Left ventricle myocardium inferior (tissue), 1 donor: ENCODE results near the gene CLEC5A. TPM values are rescaled to one million over a fixed set of nuclear protein-coding genes. Genes with fewer than 3 reads are reported as not detected.

ENCODE experiments used
- DNase-seq: peaks from one replicate; pipeline ENCODE4 v3.0.0-alpha.2; 2020
- H3K27ac ChIP-seq: fragments of 200-600 bp; replicated peaks from 2 replicates; pipeline ENCODE4 v1.8.0; 2021
- H3K27me3 ChIP-seq: fragments of 200-600 bp; 2 replicates; pipeline ENCODE4 v1.8.0; 2021; ENCODE audit warnings: low read depth
- H3K36me3 ChIP-seq: fragments of 200-600 bp; 2 replicates; pipeline ENCODE4 v1.8.0; 2021
- H3K4me1 ChIP-seq: fragments of 200-600 bp; 2 replicates; pipeline ENCODE4 v1.8.0; 2021
- H3K4me3 ChIP-seq: fragments of 200-600 bp; 2 replicates; pipeline ENCODE4 v1.8.0; 2021; ENCODE audit warnings: mild to moderate bottlenecking, moderate library complexity
- H3K9me3 ChIP-seq: fragments of 200-600 bp; replicated peaks from 2 replicates; pipeline ENCODE4 v1.8.0; 2021
- CTCF ChIP-seq: fragments of 200-600 bp; IDR thresholded peaks from 2 replicates; pipeline ENCODE4 v1.8.0; 2021; ENCODE audit warnings: antibody characterized with exemption, mild to moderate bottlenecking, borderline replicate concordance
- intact Hi-C: fragments of 100-400 bp; cut with micrococcal nuclease; formaldehyde crosslinking; loops from one replicate; pipeline ENCODE4 v1.11.0; 2022
- total RNA-seq: library from RNA; stranded (reverse); fragmentation: NEBNext Ultra II Directional; extraction: Animal tissue kit (Norgen Biotek cat#: 25700); gene quantifications from one replicate; pipeline ENCODE4 v1.2.1, GENCODE V29; 2021
- donor health status: DM: no; HTN: yes; CAD: no; lungs with severe emphysema.

Gene CLEC5A
- total RNA-seq, 1 donor from 2014 or later = 0.47 TPM

- no peak overlapping the region for H3K27ac ChIP-seq
- H3K4me1 ChIP-seq = no peaks in the 10 kb centered on the region
- DNase-seq = no peak
- no peak for TF ChIP-seq CTCF
- intact Hi-C loops = no loop called here
- no peaks in the 10 kb centered on the region for H3K9me3 ChIP-seq
- H3K27me3 ChIP-seq = no peaks in the 10 kb centered on the region
- H3K36me3 ChIP-seq = no peaks in the 10 kb centered on the region
- H3K4me3 ChIP-seq = no peak overlapping the region
These were observed 2.2 kb upstream of the CLEC5A start for GRCh38 chr7:141949021-141949420.

DNA sequence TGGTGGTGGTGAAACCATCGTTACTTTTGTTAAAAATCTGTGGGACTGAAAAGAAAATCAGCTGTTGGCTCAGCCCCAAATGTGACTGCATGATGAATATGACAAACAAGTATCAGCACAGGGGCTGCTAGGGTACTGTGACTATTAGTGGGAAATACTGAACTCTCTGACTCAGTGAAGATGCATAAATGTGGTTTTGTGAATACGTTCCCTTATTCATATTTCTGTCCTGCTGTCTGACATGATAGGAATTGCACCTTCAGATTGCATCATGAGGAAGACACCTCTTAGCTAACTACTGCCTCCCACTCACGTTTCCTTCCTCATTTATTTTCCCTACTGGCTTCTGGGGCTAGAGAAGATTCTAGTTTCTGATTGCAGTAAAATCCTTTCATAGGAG, 1.4 kb downstream of the CLEC5A start:
- DNase-seq = no peak
- H3K9me3 ChIP-seq = peaks cover 28% of the 10 kb centered on the region
- H3K4me1 ChIP-seq = no peaks in the 10 kb centered on the region
- H3K27ac ChIP-seq = no peak overlapping the region
- H3K4me3 ChIP-seq = no peak overlapping the region
- H3K27me3 ChIP-seq = no peaks in the 10 kb centered on the region
- no peaks in the 10 kb centered on the region for H3K36me3 ChIP-seq
- intact Hi-C loops = no loop called here
- no peak for TF ChIP-seq CTCF

DNA sequence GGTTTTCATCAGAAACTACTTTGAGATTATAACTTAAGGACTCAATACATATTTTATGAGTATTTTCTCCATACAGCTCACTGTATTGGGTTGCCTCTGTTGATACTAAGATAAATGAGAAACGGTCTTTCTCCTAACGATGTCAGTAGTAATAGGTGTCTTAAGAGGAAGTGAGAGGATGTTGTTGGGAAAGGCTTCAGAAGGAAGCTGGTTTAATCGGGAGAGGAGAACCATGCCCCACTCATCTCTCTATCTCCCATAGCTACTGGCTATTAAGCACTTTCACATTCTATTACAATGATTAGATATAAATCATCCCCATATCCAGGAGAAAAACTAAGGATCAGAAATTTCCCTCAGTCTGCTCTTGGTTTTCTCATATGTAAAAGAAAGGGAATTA, 2.0 kb downstream of the CLEC5A start:
- H3K27me3 ChIP-seq = no peaks in the 10 kb centered on the region
- H3K4me3 ChIP-seq = no peak overlapping the region
- no peaks in the 10 kb centered on the region for H3K4me1 ChIP-seq
- intact Hi-C loops = no loop called here
- no peak for TF ChIP-seq CTCF
- H3K27ac ChIP-seq = no peak overlapping the region
- no peaks in the 10 kb centered on the region for H3K36me3 ChIP-seq
- H3K9me3 ChIP-seq = peaks cover 33% of the 10 kb centered on the region
- no peak for DNase-seq

- H3K27me3 ChIP-seq = no peaks in the 10 kb centered on the region
- no peak for TF ChIP-seq CTCF
- no peaks in the 10 kb centered on the region for H3K36me3 ChIP-seq
- no peaks in the 10 kb centered on the region for H3K4me1 ChIP-seq
- no peak overlapping the region for H3K27ac ChIP-seq
- no peak for DNase-seq
- peaks cover 43% of the 10 kb centered on the region for H3K9me3 ChIP-seq
- no peak overlapping the region for H3K4me3 ChIP-seq
- intact Hi-C loops = no loop called here
These were observed 2.9 kb downstream of the CLEC5A start for GRCh38 chr7:141943846-141944245.

DNA sequence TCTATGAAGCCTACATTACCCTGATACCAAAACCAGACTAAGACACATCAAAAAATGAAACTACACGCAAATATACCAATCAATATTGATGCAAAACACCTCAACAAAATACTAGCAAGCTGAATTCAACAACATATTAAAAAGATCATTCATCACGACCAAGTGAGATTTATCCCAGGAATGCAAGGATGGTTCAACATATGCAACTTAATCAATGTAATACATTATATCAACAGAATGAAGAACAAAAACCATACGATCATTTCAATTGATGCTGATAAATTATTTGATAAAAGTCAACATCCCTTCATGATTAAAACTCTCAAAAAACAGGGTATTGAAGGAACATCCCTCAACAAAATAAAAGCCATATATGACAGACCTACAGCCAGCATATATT, 5.7 kb downstream of the CLEC5A start:
- intact Hi-C loops = no loop called here

More for the DNA sequence above, 5.7 kb downstream of the CLEC5A start:
- H3K9me3 ChIP-seq = peaks cover 56% of the 10 kb centered on the region
- DNase-seq = no peak
- H3K4me3 ChIP-seq = no peak overlapping the region
- H3K27ac ChIP-seq = no peak overlapping the region
- H3K36me3 ChIP-seq = no peaks in the 10 kb centered on the region
- H3K4me1 ChIP-seq = no peaks in the 10 kb centered on the region
- H3K27me3 ChIP-seq = no peaks in the 10 kb centered on the region
- no peak for TF ChIP-seq CTCF
